Activated naive CD4-positive, alpha-beta T cell treated with anti-CD3 and anti-CD28 coated beads, Interleukin-2, amount 10 ng/mL, durations not matched to agents 7 days and 5 days (primary cell): ENCODE measurements around the gene TULP4.
"Not testable (repeated sequence)": the region's sequence is repeated elsewhere in the genome, so short reads cannot be mapped to it uniquely, and the experiment has no call there.

ENCODE experiments used
- CTCF ChIA-PET: fragments of 350-600 bp; sonication (Branson Sonifier 250); formaldehyde crosslinking; loops from one replicate; lab custom pipeline; 2021; ENCODE audit warnings: antibody characterized with exemption; lab: Charles Lee
- DNase-seq: peaks from one replicate; pipeline ENCODE4 v3.0.0-alpha.2; 2020
- H3K27ac Mint-ChIP-seq: one replicate; pipeline ENCODE4 v1.8.0; 2021; ENCODE audit warnings: mild to moderate bottlenecking, moderate library complexity, mixed read lengths
- H3K27me3 Mint-ChIP-seq: one replicate; pipeline ENCODE4 v1.8.0; 2021; ENCODE audit warnings: mild to moderate bottlenecking, mixed read lengths
- H3K36me3 Mint-ChIP-seq: one replicate; pipeline ENCODE4 v1.8.0; 2021; ENCODE audit warnings: mixed read lengths
- H3K4me1 Mint-ChIP-seq: one replicate; pipeline ENCODE4 v1.8.0; 2021; ENCODE audit warnings: mixed read lengths
- H3K4me3 Mint-ChIP-seq: one replicate; pipeline ENCODE4 v1.8.0; 2021; ENCODE audit warnings: mild to moderate bottlenecking, moderate library complexity, mixed read lengths
- H3K9me3 Mint-ChIP-seq: one replicate; pipeline ENCODE4 v1.8.0; 2021; ENCODE audit warnings: mixed read lengths

TULP4 gene

GRCh38 chr6:158324136-158324535, 11.9 kb downstream of the TULP4 start:
- CTCF ChIA-PET = interaction anchor here (0.7 kb wide), 1 partner anchor 75 kb away, joined by 4 read pairs; no protein-coding TSS in a partner anchor
- Mint-ChIP-seq H3K27ac (no peak overlapping the region), H3K36me3 (peaks cover 16% of the 10 kb centered on the region)

GRCh38 chr6:158327211-158327610, 14.9 kb downstream of the TULP4 start:
- Mint-ChIP-seq H3K9me3 (peaks cover 1% of the 10 kb centered on the region), H3K36me3 (peaks cover 9% of the 10 kb centered on the region), H3K4me3 (no peak overlapping the region), H3K27ac (no peak overlapping the region), H3K4me1 (peaks cover 28% of the 10 kb centered on the region), H3K27me3 (no peaks in the 10 kb centered on the region)
- CTCF ChIA-PET = no interaction called here
- no peak for DNase-seq

More at GRCh38 chr6:158324136-158324535, 11.9 kb downstream of the TULP4 start:
- no peaks in the 10 kb centered on the region for H3K27me3 Mint-ChIP-seq
- DNase-seq = no peak
- peaks cover 2% of the 10 kb centered on the region for H3K9me3 Mint-ChIP-seq
- H3K4me1 Mint-ChIP-seq = peaks cover 35% of the 10 kb centered on the region
- H3K4me3 Mint-ChIP-seq = no peak overlapping the region

DNA sequence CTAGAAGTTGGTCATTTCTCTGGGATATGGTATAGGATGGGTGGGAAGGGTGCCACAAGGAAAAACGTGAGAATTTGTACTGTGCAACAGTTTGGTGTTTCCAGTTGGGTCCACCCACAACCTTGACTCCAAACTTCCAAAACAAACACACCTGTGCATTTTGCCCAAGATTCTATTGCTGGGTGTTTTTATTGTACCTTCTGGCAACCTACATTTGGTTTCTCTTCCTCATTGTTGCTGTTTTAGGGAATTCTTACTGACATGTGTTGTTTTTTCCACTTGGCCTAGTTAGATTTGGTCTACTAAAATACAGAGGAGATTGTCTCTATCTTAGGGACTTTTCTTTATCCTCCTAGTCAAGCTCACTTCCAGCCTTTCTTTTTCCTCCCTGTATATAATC, 16.7 kb downstream of the TULP4 start:
- Mint-ChIP-seq H3K27me3 (no peaks in the 10 kb centered on the region), H3K4me3 (no peak overlapping the region), H3K27ac (no peak overlapping the region), H3K36me3 (peaks cover 14% of the 10 kb centered on the region), H3K4me1 (peaks cover 11% of the 10 kb centered on the region), H3K9me3 (peaks cover 10% of the 10 kb centered on the region)
- no peak for DNase-seq
- CTCF ChIA-PET = interaction anchor here (0.6 kb wide), 1 partner anchor 1544 kb away, joined by 3 read pairs; no protein-coding TSS in a partner anchor

GRCh38 chr6:158329531-158329930, 17.3 kb downstream of the TULP4 start:
- peaks cover 17% of the 10 kb centered on the region for H3K36me3 Mint-ChIP-seq
- H3K4me3 Mint-ChIP-seq = no peak overlapping the region
- H3K27me3 Mint-ChIP-seq = no peaks in the 10 kb centered on the region
- H3K27ac Mint-ChIP-seq = no peak overlapping the region
- peaks cover 8% of the 10 kb centered on the region for H3K4me1 Mint-ChIP-seq
- no peak for DNase-seq
- H3K9me3 Mint-ChIP-seq = peaks cover 10% of the 10 kb centered on the region
- CTCF ChIA-PET = interaction anchor here (0.6 kb wide), 1 partner anchor 1544 kb away, joined by 3 read pairs; no protein-coding TSS in a partner anchor

- H3K4me3 Mint-ChIP-seq = no peak overlapping the region
- H3K9me3 Mint-ChIP-seq = peaks cover 10% of the 10 kb centered on the region
- H3K4me1 Mint-ChIP-seq = peaks cover 8% of the 10 kb centered on the region
- no peaks in the 10 kb centered on the region for H3K27me3 Mint-ChIP-seq
- peaks cover 17% of the 10 kb centered on the region for H3K36me3 Mint-ChIP-seq
- CTCF ChIA-PET = no interaction called here
- no peak overlapping the region for H3K27ac Mint-ChIP-seq
- no peak for DNase-seq
These were observed 17.8 kb downstream of the TULP4 start for GRCh38 chr6:158330016-158330415.

- H3K4me3 Mint-ChIP-seq = no peak overlapping the region
- H3K4me1 Mint-ChIP-seq = peaks cover 6% of the 10 kb centered on the region
- CTCF ChIA-PET = no interaction called here
These were observed 20.0 kb downstream of the TULP4 start for GRCh38 chr6:158332237-158332636.

GRCh38 chr6:158333094-158333493, 20.8 kb downstream of the TULP4 start:
- peaks cover 18% of the 10 kb centered on the region for H3K36me3 Mint-ChIP-seq
- no peak overlapping the region for H3K4me3 Mint-ChIP-seq
- no peak for DNase-seq
- peaks cover 10% of the 10 kb centered on the region for H3K9me3 Mint-ChIP-seq
- CTCF ChIA-PET = no interaction called here
- H3K27me3 Mint-ChIP-seq = no peaks in the 10 kb centered on the region
- no peak overlapping the region for H3K27ac Mint-ChIP-seq
- no peaks in the 10 kb centered on the region for H3K4me1 Mint-ChIP-seq

More at GRCh38 chr6:158332237-158332636, 20.0 kb downstream of the TULP4 start:
- no peak overlapping the region for H3K27ac Mint-ChIP-seq
- peaks cover 10% of the 10 kb centered on the region for H3K9me3 Mint-ChIP-seq
- H3K27me3 Mint-ChIP-seq = no peaks in the 10 kb centered on the region
- H3K36me3 Mint-ChIP-seq = peaks cover 15% of the 10 kb centered on the region
- no peak for DNase-seq

- peaks cover 10% of the 10 kb centered on the region for H3K9me3 Mint-ChIP-seq
- H3K27me3 Mint-ChIP-seq = no peaks in the 10 kb centered on the region
- CTCF ChIA-PET = no interaction called here
- no peak overlapping the region for H3K4me3 Mint-ChIP-seq
- H3K27ac Mint-ChIP-seq = no peak overlapping the region
- peaks cover 25% of the 10 kb centered on the region for H3K36me3 Mint-ChIP-seq
- H3K4me1 Mint-ChIP-seq = no peaks in the 10 kb centered on the region
- no peak for DNase-seq
These were observed 22.3 kb downstream of the TULP4 start for GRCh38 chr6:158334534-158334933.

- H3K27ac Mint-ChIP-seq = no peak overlapping the region
- peaks cover 18% of the 10 kb centered on the region for H3K36me3 Mint-ChIP-seq
- H3K9me3 Mint-ChIP-seq = peaks cover 8% of the 10 kb centered on the region
- no peaks in the 10 kb centered on the region for H3K27me3 Mint-ChIP-seq
- CTCF ChIA-PET = no interaction called here
- no peak for DNase-seq
- no peak overlapping the region for H3K4me3 Mint-ChIP-seq
- H3K4me1 Mint-ChIP-seq = no peaks in the 10 kb centered on the region
These were observed 25.1 kb downstream of the TULP4 start for GRCh38 chr6:158337332-158337731.

DNA sequence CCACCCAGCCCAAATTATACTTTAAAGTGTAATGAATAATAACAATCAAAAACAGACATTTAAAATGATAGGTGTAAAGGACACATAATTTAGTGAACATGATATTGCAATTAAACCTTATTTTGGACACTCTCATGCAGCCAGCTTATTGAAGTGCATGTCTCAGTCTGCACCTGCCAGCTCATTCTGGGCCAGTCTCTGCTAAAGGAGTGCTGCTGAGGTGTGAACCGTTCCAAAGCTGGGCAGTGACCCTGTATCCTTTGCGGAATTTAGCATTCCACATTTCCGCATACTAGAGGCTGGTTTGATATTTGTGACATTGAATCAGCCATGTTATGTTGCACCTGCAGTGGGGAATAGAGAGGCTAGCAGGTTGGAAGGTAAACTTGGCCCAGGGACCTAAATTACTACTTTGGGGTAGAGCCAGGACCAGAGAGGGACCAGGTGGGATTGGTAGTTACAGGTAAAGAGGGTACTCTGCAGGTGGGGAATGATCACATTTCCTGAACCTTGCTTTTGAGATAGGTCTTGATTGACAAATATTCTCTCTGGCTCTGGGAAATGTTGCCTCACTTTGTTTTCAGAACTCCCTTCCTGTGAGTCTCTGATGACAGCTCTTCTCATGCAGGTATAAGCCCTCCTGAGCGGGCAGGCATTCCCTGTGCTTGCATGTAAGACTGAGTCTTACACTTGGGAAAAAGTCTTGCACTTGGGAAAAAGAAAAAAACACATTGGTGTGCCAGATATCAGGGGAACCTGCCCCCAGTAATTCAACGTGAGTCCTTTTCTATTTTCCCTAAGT, 26.2 kb downstream of the TULP4 start:
- Mint-ChIP-seq H3K4me3 (no peak overlapping the region), H3K9me3 (peaks cover 3% of the 10 kb centered on the region), H3K27me3 (no peaks in the 10 kb centered on the region), H3K4me1 (no peaks in the 10 kb centered on the region), H3K27ac (no peak overlapping the region), H3K36me3 (peaks cover 16% of the 10 kb centered on the region)
- CTCF ChIA-PET = no interaction called here
- DNase-seq = no peak

- H3K27me3 Mint-ChIP-seq, DNase-seq, CTCF ChIA-PET, H3K9me3 Mint-ChIP-seq, H3K27ac Mint-ChIP-seq, H3K4me1 Mint-ChIP-seq, H3K4me3 Mint-ChIP-seq: not testable (repeated sequence)
- H3K36me3 Mint-ChIP-seq = peaks cover 16% of the 10 kb centered on the region
These were observed 26.9 kb downstream of the TULP4 start for GRCh38 chr6:158339197-158339596.

- CTCF ChIA-PET = no interaction called here
- H3K4me3 Mint-ChIP-seq = no peak overlapping the region
- peaks cover 19% of the 10 kb centered on the region for H3K36me3 Mint-ChIP-seq
- no peak for DNase-seq
- H3K27me3 Mint-ChIP-seq = no peaks in the 10 kb centered on the region
- no peak overlapping the region for H3K27ac Mint-ChIP-seq
- H3K9me3 Mint-ChIP-seq = peaks cover 13% of the 10 kb centered on the region
- H3K4me1 Mint-ChIP-seq = peaks cover 1% of the 10 kb centered on the region
These were observed 28.0 kb downstream of the TULP4 start for GRCh38 chr6:158340252-158340651.

GRCh38 chr6:158344534-158344933, 32.3 kb downstream of the TULP4 start:
- Mint-ChIP-seq H3K4me3 (no peak overlapping the region), H3K27me3 (no peaks in the 10 kb centered on the region), H3K27ac (no peak overlapping the region), H3K4me1 (peaks cover 3% of the 10 kb centered on the region), H3K9me3 (peaks cover 24% of the 10 kb centered on the region), H3K36me3 (peaks cover 14% of the 10 kb centered on the region)
- CTCF ChIA-PET = no interaction called here
- no peak for DNase-seq

DNA sequence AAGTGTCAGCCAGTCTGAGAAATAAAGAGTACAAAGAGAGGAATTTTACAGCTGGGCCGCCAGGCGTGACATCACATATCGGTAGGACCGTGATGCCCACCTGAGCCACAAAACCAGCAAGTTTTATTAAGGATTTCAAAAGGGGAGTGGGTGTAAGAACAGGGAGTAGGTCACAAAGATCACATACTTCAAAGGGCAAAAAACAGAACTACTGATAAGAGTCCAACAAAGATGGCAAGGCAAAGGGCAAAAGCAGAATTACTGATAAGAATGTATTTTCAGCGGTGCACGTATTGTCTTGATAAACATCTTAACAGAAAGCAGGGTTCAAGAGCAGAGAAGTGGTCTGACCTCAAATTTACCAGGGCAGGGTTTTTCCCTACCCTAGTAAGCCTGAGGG, 33.2 kb downstream of the TULP4 start:
- Mint-ChIP-seq H3K36me3 (peaks cover 14% of the 10 kb centered on the region), H3K9me3 (peaks cover 24% of the 10 kb centered on the region)
- H3K4me3 Mint-ChIP-seq, DNase-seq, H3K27me3 Mint-ChIP-seq, H3K4me1 Mint-ChIP-seq, H3K27ac Mint-ChIP-seq, CTCF ChIA-PET: not testable (repeated sequence)

DNA sequence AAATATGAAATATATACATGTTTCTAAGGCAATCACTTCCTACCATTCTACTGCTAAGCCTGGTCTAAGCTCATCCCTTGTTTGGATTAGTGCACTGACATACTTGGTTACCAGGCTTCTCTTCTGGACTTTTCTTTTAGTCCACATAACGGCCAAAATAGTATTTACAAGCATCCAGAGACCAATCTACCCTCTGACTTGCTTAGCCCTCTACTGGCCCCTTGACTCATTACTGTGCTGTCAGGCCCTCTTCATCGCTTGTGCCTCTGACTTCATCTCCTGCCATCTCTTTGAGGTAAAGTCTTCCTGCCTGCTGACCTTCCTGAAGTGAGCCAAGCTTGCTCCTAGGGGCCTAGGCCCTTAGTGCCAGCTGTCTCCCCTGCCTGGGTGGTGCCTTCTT, 35.1 kb downstream of the TULP4 start:
- DNase-seq = no peak
- Mint-ChIP-seq H3K27me3 (no peaks in the 10 kb centered on the region), H3K36me3 (peaks cover 17% of the 10 kb centered on the region), H3K9me3 (peaks cover 24% of the 10 kb centered on the region), H3K27ac (no peak overlapping the region), H3K4me3 (no peak overlapping the region), H3K4me1 (peaks cover 3% of the 10 kb centered on the region)
- CTCF ChIA-PET = no interaction called here
